MV-4-11 (cell line): ENCODE results near the gene MGAT5.

ENCODE experiments used
- DNase-seq: peaks from one replicate; lab custom pipeline; 2025; lab: John Stamatoyannopoulos, UW

The MGAT5 gene

GRCh38 chr2:134231301-134231964 lies 22.4 kb upstream of the MGAT5 start:
- no peak for DNase-seq

GRCh38 chr2:134231965-134232340 lies 21.9 kb upstream of the MGAT5 start:
- no peak for DNase-seq

- DNase-seq: peak; percentile 22
Measured at GRCh38 chr2:134232461-134232860, 21.4 kb upstream of the MGAT5 start.

GRCh38 chr2:134232868-134233727 lies 20.8 kb upstream of the MGAT5 start:
- peak; percentile 74 for DNase-seq

- no peak for DNase-seq
Measured at GRCh38 chr2:134233728-134234136, 20.1 kb upstream of the MGAT5 start.

- no peak for DNase-seq
Measured at GRCh38 chr2:134234535-134234934, 19.3 kb upstream of the MGAT5 start.

- DNase-seq: no peak
Measured at GRCh38 chr2:134235510-134236144, 18.2 kb upstream of the MGAT5 start.

- no peak for DNase-seq
Measured at GRCh38 chr2:134238371-134238770, 15.5 kb upstream of the MGAT5 start.

GRCh38 chr2:134240061-134240460 lies 13.8 kb upstream of the MGAT5 start:
- no peak for DNase-seq

- no peak for DNase-seq
Measured at GRCh38 chr2:134241911-134242310, 12.0 kb upstream of the MGAT5 start.

- DNase-seq: no peak
Measured at GRCh38 chr2:134243244-134243643, 10.6 kb upstream of the MGAT5 start.

- DNase-seq: no peak
Measured at GRCh38 chr2:134244086-134244485, 9.8 kb upstream of the MGAT5 start.

GRCh38 chr2:134244587-134244986 lies 9.3 kb upstream of the MGAT5 start:
- no peak for DNase-seq

- DNase-seq: peak; percentile 65
Measured at GRCh38 chr2:134245340-134245984, 8.4 kb upstream of the MGAT5 start.

- no peak for DNase-seq
Measured at GRCh38 chr2:134246154-134246874, 7.6 kb upstream of the MGAT5 start.

GRCh38 chr2:134247679-134248078 lies 6.2 kb upstream of the MGAT5 start:
- no peak for DNase-seq

GRCh38 chr2:134248913-134249312 lies 5.0 kb upstream of the MGAT5 start:
- DNase-seq: no peak

- DNase-seq: no peak
Measured at GRCh38 chr2:134249755-134250154, 4.1 kb upstream of the MGAT5 start.

GRCh38 chr2:134250840-134251461 lies 2.9 kb upstream of the MGAT5 start:
- peak; percentile 46 for DNase-seq

GRCh38 chr2:134252092-134252750 lies 1.7 kb upstream of the MGAT5 start:
- DNase-seq: no peak
